Nasal cavity respiratory epithelium epithelial cell of viscerocranial mucosa (primary cell): ENCODE measurements around the gene ANKRD18A. TPM values are rescaled to one million over a fixed set of nuclear protein-coding genes. Genes with fewer than 3 reads are reported as not detected.

Experiments used
- total RNA-seq: library from RNA; depleted of rRNA; stranded (reverse); fragments of >200 nt; gene quantifications from 2 replicates; pipeline ENCODE4 v1.2.3, GENCODE V29; 2014

ANKRD18A gene
- total RNA-seq: 1.0 and 1.9 TPM in 2 replicates

DNA sequence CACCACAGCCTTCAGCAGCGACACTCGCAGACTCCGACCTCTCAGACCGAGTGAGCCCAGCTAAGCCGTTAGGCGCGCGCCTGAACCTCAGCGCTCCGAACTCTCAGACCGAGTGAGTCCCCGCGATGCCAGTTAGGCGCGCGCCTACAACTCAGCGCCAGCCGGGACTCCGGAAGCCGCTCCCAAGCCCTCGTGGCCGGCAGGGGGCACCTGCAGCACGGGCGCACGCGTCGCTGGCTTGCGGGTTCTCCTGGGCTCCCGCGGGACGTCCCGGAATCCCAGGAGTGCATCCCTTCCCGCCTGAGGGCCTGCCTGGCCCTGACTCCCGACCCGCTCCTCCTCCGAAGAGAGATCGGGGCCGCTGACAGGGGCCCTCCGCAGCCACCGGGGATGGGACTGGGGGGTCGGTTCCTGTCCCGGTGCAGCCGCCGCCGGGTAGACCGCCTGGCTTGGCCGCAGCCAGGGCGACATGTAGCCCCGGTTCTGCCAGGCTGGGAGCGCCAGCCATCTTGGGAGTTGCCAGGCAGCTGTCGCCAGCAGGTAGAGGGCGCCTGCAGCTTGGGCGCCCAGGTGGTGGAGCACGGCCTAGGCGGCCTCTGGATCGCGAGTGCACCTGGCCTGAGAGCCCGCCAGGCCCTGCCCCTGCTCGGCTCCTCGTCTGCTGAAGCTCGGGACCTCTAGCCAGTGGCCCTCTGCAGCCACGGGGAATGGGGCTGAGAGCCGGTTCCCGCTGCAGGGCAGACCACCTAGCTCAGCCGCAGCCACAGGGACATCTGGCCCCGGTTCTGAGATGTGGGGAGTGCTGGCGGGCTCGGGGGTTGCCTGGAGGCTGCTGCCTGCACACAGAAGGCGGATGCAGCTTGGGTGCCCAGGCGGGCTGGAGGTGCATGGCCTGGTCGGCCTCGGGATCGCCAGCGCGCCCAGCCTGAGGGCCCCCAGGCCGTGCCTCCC, at the start of gene ANKRD18A:
Gene ANKRD18A (minus strand): TSS at position 114 of the 951 bp plus-strand sequence. CDS start 311 bp downstream, outside the sequence.

Other genes with a start within 250 kb of the ANKRD18A start
- 8.9 and 37.9 TPM in 2 replicates for gene ALDH1B1, start 227.9 kb downstream of the ANKRD18A start, total RNA-seq
- gene IGFBPL1, start 196.1 kb downstream of the ANKRD18A start, total RNA-seq: 0.07 TPM in 1 of 2 replicates, not detected in the other
- gene FAM240B, start 99.5 kb upstream of the ANKRD18A start, total RNA-seq: not detected in 2 replicates